Lower leg skin (tissue), 3 donors: ENCODE results near the gene XPNPEP2.

ENCODE experiments used
- CTCF ChIP-seq, 3 donors: fragments of 450-650 bp; IDR thresholded peaks; one replicate each; pipeline ENCODE4 v1.5.1; 2016; ENCODE audit warnings: antibody characterized with exemption in 3 of 3, mild to moderate bottlenecking in 3 of 3, moderate library complexity in 2 of 3
- POLR2A ChIP-seq, 2 donors: fragments of 450-650 bp; IDR thresholded peaks; one replicate each; pipeline ENCODE4 v1.6.1; 2016 to 2017; ENCODE audit warnings: antibody characterized with exemption in 2 of 2, mild to moderate bottlenecking in 1 of 2, moderate library complexity in 1 of 2

- TF ChIP-seq CTCF (IDR thresholded peaks at IDR 0.05) (no peak), POLR2A (IDR thresholded peaks at IDR 0.05) (no peak)
Observed at GRCh38 chrX:129791961-129792570, 53.3 kb downstream of the XPNPEP2 start.
